HG03439 (cell line): ENCODE data around the gene TXNL1.
"Not testable (repeated sequence)": the region's sequence is repeated elsewhere in the genome, so short reads cannot be mapped to it uniquely, and the experiment has no call there.

Source experiments
- ATAC-seq: cut with Tn5 transposase; IDR thresholded peaks from one replicate; pipeline ENCODE4 v1.9.1; 2021; ENCODE audit warnings: mild to moderate bottlenecking, moderate library complexity; ENCODE audit not compliant: unreplicated experiment

The TXNL1 gene

DNA sequence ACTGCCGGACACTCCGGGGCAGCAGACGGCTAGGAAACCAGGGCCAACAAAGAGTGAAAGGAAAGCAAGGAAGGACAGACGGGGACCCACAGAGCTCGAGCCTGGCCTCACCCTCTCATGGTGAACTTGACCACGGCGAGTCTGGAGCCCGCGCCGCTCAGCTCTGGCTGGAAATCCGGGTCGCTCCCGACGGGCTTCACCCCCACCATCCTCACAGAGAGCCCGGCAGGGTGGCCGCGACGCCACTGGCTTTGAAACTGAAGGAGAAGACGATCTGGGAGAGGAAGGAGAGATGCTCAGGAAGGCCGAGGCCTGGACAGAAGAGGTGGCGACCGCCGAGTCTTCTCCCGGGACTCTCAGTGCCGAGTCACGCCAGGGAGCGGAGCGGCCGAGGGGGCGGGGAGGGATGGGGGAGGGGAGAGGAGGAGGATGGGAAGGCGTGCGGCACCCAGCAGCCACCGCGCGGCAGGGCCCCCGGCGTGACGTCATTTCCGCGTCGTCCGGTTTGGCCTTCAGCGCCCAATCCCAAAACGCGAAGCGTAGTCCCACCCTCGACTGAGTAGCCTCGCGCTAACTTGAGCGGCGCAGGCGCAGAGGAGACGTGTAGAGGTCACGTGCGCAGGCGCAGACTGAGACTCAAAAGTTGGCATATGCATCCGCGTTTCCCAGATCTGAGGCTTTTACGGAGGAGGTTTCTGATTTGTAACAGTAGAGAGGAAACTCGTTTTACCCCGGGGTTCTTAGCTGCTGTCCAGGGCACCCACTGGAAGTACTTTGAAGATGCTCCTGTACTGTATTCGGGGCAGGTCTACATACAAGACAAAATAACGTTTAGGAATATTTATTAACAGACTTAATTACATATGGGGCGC, at the start of gene TXNL1:
Gene TXNL1 (minus strand): TSS at position 361 of the 872 bp plus-strand sequence. CDS start 152 bp downstream, at position 209.
- ATAC-seq: peak; percentile 93

DNA sequence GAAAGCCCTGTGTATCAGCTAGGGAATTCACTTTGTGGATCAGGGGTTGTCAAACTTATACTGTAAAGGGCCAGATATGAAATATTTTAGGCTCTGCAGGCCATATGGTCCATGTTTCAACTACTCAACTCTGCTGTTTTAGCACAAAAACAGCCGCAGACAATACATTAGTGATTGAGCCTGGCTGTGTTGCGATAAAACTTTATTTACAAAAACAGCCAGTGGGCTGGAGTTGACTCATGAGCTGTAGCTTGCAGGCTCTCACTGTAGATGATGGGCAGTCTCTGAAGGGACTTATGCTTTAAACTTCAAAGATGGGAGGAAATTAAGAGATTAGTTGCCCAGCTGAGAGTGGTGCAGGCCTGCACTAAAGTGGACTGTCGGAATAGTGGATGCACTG, 45.9 kb upstream of the TXNL1 start:
- ATAC-seq: no peak

DNA sequence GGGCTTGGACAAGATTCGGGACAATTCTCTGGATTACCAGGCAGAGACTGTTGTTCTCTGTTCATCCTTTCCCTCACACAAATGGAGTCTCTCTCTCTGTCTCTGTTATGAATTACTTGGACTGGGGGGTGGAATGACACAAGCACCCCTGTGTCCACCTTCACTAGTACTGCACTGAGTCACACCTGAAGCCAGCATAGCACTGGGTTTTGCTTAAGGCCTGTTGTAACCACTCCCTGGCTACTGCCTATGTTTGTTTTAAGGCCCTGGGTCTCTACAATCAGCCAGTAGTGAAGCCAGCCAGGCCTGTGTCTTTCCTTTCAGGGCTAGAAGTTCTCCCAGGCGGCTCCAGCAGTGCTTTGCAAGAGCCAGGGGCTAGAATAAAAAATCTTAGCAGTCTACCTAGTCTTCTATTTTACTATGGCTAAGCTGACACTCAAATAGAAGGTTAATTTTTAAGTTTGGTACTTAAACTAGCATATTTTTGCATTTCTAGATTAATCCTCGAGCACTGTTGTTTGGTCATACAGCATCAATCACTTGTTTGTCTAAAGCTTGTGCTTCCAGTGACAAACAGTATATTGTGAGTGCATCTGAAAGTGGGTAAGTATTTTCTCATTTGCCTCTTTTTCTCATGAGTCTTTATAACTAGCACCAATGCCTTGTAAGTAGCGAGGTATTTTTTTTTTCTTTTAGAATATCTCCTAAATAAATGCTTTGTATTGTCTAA, 40.6 kb upstream of the TXNL1 start:
- no peak for ATAC-seq

DNA sequence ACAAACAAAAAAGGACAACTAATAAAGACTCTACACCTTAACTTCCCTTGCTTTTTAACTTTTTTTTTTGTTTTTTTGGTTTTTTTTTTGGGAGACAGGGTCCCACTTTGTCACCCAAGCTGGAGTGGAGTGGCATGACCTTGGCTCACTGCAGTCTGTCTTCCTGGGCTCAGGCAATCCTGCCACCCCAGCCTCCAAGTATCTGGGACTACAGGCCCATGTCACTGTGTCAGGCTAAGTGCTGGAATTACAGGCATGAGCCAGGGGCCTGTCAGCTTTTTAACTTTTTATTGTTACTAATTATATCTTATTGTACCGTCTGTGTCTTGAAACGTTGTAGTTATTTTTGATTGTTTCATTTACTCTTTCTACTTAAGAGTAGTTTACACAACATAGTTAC, 38.2 kb upstream of the TXNL1 start:
- ATAC-seq: no peak

DNA sequence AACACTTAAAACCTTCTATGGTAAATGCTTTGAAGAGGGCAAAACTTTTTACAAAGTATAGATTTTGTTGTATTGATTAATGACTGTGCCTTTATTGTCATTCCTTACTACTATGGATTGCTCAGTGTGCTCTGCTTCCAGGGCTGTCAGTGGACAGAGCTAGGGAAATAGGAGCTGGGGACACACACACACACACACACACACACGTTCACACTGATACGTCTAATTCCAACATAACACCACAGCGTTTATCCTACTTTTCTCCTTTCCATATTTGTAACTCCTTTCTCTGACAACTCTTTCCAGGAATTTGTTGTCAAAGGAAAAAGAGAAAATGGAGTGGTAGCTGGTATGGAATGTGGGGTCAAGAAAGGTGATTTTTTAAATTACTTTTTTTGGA, 34.6 kb upstream of the TXNL1 start:
- no peak for ATAC-seq

DNA sequence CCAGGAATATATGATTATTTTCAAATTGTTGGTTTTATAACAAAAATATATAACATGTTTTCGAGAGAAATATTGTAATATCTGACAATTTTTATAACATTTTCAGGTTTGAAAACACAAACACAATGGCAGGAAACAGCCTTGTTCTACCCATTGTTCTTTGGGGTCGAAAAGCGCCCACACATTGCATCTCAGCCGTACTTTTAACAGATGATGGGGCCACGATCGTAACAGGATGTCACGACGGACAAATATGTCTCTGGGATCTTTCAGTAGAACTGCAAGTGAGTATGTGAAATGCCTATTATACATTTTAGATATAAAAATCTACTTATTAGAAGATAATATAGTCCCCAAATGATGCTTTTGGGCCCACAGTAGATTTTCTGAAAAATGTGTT, 34.0 kb upstream of the TXNL1 start:
- no peak for ATAC-seq

DNA sequence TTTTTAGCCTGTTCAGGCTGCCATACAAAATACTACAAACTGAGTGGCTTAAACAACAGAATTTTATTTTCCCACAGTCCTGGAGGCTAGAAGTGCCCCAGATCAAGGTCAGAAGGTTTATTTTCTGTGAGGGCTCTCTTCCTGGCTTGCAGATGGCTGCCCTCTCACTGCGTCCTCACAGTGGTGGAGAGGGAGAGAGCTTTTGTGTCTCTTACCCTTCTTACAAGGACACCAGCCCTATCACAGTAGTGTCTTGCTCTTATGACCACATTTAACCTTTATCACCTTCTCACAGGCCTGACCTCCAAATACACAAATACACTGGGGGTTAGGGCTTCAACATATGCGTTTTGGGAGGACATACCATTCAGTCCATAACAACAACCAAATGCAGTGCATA, 24.5 kb upstream of the TXNL1 start:
- ATAC-seq: no peak

DNA sequence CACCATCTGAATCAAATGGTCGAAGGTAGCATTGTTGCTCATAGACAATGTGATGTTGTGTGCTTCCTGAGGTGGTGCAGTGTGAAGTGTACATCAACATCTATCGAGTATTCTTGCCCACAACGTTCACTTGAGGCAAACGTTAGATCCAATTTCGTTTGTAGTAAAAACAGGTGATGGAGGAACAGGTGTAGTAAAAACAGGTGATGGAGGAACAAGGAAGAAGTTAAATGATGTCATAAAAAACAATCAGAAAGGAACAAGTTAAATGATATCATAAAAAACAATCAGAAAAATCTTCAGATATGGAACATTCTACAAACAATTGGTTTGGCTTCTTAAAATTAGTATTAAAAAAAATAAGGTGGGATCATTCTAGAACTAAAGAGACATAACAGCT, 24.1 kb upstream of the TXNL1 start:
- ATAC-seq: no peak

DNA sequence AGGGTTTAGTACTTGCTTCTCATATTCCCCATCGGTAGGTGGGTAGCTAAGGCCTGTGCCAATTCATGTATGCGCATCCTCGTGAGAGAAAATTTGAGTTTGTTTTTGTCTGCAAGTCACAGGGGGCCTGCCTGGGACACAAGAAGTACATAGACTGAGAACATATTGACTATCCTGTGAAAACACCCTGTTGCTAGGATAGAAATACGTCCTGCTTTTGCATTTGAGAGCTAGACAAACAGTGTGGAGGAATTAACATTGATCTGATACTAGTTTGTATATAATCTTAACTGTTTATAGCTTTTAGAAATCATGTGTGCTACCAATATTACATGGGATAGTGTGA, 23.6 kb upstream of the TXNL1 start:
- ATAC-seq: no peak

DNA sequence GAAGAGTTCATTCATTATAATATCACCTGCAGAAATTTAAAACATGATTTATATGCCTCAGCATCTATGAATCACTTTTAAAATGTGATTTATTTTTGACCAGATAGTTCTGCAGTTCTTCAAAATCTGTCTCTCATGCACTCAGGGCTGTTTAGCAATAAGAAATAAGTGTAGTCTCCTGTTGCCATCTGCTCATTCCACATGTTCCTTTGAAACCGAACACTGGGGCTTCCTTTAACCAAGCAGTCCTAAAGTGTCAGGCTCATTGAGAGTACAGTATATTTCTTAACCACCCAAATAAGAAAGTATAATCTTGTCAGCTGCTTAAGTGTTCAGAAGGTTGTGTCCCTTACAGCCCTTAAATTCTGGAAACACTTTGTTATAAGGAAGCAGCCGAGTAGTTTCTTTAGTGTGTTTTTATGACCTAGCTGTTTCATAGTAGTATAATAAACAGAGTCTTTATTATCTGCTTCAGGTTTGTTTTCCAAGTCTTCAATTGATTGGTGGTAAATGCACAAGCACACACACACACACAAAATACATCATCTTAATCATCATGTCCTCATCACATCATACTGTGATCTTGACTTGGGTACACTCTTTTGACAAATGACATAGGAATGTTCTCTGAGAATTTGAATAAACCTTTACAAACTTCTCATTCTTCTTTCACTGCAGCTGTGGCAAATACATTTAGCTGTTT, 23.1 kb upstream of the TXNL1 start:
- no peak for ATAC-seq

DNA sequence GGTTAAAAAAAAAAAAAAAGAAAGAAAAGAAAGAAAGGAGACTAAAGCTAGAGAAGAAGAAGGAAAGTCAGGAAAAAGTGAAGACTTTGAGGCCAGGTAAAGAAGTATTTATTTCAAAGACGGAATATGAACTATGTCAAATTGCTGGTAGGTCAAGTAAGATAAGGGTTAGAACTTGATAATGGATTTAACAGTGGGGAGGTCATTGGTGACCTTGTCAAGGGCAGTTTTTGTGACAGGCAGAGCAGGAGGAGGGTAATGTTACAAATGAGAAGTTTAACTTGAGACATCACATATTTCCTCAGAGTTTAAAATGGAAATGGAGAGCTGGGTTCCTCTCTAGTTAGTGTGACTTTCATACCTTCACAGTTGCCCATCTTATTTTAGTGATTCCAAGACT, 22.3 kb upstream of the TXNL1 start:
- ATAC-seq: no peak

DNA sequence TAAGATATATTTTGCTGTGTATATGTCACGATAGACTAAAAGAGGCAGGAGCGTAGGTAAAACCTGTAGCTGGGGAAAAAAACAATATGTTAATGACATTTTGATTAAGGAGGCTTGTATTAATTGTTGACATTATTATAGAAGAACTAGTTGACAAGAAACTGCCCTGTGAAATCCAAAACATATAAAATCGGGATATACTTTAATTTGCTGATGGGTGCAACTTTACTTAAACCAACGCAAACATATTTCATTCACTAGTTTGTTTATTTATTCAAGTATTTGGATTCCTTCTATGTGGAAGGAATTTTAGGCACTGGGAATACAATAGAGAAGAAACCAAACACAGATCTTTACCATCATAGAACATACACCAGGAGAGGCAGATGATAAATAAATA, 20.7 kb upstream of the TXNL1 start:
- ATAC-seq: no peak

DNA sequence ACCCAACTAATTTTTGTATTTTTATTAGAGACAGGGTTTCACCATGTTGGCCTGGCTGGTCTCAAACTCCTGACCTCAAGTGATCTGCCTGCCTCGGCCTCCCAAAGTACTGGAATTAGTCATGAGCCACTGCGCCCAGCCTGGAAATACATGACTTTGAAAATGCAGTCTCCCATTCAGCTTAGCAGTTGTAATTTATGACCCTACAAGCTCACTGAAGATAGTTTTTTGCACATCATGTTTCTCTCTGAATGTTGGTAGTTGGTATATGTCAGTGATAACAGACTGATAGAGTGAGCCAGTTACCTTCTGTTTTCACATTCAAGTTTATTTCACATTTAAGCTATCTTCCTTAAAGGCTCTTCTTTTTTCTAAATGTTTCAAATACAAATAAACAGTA, 19.9 kb upstream of the TXNL1 start:
- no peak for ATAC-seq

DNA sequence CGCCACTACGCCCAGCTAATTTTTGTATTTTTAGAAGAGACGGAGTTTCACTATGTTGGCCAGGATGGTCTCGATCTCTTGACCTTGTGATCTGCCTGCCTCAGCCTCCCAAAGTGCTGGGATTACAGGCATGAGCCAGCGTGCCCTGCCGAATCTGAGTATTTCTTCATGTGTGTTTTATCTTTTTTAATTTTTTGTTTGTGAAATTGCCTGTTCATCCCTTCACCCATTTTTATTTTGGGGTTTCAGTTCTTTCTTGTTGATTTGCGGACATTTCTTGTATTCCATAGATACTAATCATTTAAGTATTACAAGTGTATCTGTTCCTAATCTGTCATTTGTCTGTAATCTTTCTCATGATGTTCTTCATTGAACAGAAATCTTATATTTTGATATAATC, 15.9 kb upstream of the TXNL1 start:
- ATAC-seq: not testable (repeated sequence)

DNA sequence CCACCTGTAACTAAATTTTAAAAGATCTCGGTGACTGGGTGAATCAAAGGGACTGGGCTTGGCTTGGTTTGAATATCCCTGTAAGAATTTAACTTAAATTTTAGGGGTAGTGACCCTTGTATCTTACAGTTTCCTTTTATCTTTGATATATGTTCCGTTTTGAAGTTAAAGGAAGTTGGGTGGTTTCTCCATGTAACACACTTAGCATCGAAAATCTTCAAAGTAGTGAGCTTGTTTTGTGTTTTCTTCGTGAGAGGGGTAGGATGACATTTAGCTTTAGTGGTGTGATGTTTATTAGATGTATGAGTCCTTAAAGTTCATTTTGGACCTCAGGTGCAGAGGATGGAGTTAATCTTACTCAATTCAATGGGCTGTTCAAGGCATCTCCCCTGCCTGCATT, 14.4 kb upstream of the TXNL1 start:
- ATAC-seq: no peak

DNA sequence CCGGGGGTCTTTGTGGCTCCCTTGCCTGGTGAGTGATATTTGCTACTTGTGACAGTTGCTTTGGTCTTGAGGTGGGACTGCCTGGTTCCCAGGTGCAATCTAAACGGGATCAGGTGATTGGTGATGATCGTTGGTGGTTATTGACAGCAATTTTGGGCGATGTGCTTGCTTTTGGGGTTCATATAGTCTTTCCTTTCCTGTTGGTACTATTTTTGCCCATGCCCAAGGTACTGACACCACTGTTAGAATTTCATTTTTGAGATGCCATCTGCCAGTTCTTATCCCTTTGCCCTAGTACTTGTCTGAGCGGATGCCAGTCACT, 13.3 kb upstream of the TXNL1 start:
- ATAC-seq: no peak

DNA sequence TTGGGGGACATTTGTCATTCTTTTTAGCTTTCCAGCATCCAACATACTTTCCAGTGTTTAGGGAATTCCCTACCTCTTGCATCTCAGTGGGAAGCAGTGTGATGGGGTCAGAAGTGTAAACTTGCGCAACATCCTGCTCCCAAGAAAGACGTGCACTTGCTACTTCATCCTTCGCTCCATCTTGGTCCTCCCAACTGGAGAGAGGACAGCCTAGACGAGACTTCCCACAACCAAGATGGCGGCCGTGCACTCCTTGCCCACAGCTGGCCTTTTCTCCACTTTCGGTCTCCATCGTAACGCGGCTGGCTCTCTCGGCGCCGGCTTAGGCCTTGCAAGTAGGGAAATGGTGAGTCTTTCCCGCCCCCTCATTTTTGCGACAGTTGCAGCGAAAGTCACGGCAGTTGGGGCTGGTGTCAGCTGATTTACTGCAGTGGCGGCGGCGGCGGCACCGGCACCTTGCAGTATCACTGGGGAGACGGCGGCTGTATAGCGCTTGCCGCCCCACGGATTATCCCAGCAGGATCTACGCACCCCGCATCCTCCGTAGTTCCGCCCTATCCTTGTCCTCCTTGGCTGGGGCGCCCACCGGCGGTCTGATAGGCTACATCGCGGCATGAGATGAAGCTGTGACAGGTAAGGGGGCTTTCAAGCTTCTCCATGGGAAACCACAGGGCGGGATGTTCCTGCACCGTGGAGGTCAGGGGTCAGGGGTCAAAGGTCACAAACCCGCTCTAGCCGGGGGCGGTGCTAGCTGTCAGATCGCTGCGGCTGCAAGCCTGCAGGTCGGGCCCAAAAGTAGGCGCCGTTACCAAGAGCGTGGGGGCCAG, 12.8 kb upstream of the TXNL1 start, which contains the start of gene WDR7:
Gene WDR7 (plus strand): TSS at position 416 of the 827 bp plus-strand sequence. CDS start 21,157 bp downstream, outside the sequence.
- peak; percentile 98 for ATAC-seq

DNA sequence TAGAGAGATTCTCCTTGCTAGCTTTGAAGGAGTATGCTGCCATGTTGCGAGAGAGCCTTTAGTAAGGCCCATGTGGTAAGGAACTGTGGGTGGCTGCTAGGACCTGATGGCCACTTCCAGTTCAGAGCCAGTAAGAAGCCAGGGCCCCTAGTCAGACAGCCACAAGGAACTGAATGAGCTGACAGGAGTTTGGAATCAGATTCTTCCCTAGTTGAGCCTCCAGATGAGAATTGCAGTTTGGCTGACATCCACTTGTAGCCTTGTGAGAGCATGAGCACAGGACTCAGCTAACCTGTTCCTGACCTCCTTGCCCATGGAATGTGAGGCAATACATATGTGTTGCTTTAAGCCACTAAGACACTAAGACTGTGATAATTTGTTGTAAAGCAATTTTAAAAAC, 11.6 kb upstream of the TXNL1 start:
- ATAC-seq: no peak

DNA sequence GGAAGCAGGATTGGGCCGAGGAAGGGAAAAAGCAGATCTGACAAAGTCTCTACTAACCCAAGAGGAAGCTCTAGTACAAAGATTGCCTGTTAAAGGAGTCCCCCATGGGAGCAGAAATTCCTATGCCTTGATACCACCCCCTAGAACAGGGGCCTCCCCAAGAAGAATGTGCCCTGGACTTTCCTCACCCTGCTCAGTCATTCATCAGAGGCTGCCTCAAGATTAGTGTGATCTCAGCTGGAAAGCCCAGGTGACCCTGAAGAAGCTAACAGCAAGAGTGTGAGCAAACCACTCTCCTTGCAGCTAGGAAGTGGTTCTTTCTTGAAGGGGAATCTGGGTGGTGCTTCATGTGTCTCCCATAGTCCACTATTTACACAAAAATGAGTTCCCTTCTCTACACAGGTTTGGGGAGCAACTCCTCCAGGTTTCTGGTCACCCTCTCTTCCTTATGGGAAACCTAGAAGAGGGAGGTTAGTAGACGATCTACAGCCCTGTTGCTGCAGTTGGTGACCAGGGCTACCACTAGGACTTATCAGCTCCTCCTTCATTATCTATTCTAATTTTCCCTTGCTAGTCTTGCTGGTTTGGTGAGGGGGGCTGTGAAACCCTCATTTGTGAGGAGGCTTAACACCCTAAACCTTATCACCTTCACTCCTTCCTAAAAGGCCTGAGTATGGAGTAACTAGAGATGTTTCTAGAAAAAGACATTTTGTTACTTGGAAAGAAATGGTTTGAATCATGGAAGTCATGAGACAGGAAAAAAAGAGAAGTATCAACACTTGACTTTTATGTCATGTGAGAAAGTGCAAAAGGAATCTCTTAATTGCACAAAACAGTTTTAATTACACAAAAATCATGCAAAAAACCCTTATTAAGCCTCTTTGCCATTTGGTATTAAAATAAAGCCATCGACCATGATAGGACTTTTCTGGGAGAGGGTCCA, 9.8 kb upstream of the TXNL1 start:
- no peak for ATAC-seq

DNA sequence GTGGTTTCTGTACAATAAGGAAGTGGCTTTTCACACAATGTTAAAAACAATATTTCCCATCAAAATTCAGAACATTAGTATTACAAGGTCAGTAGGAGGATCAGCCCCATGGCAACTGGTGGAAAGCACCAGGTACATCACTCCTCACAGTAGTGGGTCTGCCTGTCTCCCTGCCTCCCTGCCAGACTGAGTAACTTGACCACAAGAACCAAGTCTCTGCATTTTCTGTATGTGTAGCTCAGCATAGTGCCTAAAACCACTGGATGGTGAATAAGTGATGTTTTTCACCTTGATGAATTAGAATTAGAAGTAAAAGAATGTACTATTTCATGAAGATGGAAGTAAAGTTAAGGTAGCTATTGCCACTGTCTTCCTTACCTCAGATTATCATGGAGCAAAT, 8.7 kb upstream of the TXNL1 start:
- no peak for ATAC-seq
